ENCODE results near the gene SOX12.
"Not testable (repeated sequence)": the region's sequence is repeated elsewhere in the genome, so short reads cannot be mapped to it uniquely, and the experiment has no call there.

DNA sequence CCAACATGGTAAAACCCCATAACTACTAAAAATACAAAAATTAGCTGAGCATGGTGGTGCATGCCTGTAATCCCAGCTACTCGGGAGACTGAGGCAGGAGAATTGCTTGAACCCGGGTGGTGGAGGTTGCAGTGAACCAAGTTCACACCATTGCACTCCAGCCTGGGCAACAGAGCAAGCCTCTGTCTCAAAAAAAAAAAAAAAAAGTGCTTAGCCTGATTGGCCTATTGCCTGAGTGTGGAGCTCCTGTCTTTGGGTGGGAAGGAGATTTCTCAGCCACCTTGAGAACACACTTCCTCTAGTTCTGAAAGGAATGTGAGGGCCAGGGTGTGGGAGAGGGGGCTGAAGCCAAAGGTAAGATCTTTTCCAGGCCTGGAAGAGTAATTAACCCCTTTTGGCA is 30.8 kb downstream of the SOX12 start:
- TF ChIP-seq JUND (IDR thresholded peaks at IDR 0.05); EGR1 (IDR thresholded peaks at IDR 0.05; ENCODE audit: low read depth in 2 of 2); RAD21 (IDR thresholded peaks at IDR 0.05); FOXA1 (IDR thresholded peaks at IDR 0.05); TAF1 (conservative IDR thresholded peaks at IDR 0.05); RXRA (IDR thresholded peaks at IDR 0.05); SP1 (IDR thresholded peaks at IDR 0.05); YY1 (IDR thresholded peaks at IDR 0.05); GABPA (IDR thresholded peaks at IDR 0.05 in 1 of 2, conservative IDR thresholded peaks at IDR 0.05 in 1 of 2): not testable (repeated sequence)
- TF ChIP-seq, protein P1, sequence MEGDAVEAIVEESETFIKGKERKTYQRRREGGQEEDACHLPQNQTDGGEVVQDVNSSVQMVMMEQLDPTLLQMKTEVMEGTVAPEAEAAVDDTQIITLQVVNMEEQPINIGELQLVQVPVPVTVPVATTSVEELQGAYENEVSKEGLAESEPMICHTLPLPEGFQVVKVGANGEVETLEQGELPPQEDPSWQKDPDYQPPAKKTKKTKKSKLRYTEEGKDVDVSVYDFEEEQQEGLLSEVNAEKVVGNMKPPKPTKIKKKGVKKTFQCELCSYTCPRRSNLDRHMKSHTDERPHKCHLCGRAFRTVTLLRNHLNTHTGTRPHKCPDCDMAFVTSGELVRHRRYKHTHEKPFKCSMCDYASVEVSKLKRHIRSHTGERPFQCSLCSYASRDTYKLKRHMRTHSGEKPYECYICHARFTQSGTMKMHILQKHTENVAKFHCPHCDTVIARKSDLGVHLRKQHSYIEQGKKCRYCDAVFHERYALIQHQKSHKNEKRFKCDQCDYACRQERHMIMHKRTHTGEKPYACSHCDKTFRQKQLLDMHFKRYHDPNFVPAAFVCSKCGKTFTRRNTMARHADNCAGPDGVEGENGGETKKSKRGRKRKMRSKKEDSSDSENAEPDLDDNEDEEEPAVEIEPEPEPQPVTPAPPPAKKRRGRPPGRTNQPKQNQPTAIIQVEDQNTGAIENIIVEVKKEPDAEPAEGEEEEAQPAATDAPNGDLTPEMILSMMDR (IDR thresholded peaks at IDR 0.05; ENCODE audit: low read depth, low read length, missing input control), result not testable (repeated sequence)
- TF ChIP-seq, protein P2, sequence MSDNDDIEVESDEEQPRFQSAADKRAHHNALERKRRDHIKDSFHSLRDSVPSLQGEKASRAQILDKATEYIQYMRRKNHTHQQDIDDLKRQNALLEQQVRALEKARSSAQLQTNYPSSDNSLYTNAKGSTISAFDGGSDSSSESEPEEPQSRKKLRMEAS (IDR thresholded peaks at IDR 0.05), result not testable (repeated sequence)
- TF ChIP-seq, protein P3, sequence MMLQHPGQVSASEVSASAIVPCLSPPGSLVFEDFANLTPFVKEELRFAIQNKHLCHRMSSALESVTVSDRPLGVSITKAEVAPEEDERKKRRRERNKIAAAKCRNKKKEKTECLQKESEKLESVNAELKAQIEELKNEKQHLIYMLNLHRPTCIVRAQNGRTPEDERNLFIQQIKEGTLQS (IDR thresholded peaks at IDR 0.05), result not testable (repeated sequence)

All from liver (tissue), 3 donors.